Smooth muscle cell (in vitro differentiated cells): ENCODE measurements around the gene RPL11. TPM values are rescaled to one million over a fixed set of nuclear protein-coding genes. Genes with fewer than 3 reads are reported as not detected.
"Not testable (repeated sequence)": the region's sequence is repeated elsewhere in the genome, so short reads cannot be mapped to it uniquely, and the experiment has no call there.

Experiments used
- DNase-seq: peaks from one replicate; lab custom pipeline; 2025; ENCODE audit not compliant: unreplicated experiment; lab: John Stamatoyannopoulos, UW
- H2AFZ ChIP-seq: fragments of 200-600 bp; sonication (generic); 2 replicates; pipeline ENCODE4 v1.6.0; 2016; ENCODE audit warnings: antibody characterized with exemption, low read depth, mild to moderate bottlenecking
- H3F3A ChIP-seq: fragments of 200-600 bp; sonication (generic); 2 replicates; pipeline ENCODE4 v1.6.0; 2017; ENCODE audit warnings: antibody characterized with exemption, low read depth
- H3K27ac ChIP-seq: fragments of 200-600 bp; sonication (generic); 2 replicates; pipeline ENCODE4 v1.5.1; 2016; ENCODE audit warnings: low read depth, mild to moderate bottlenecking
- H3K27me3 ChIP-seq: fragments of 200-600 bp; sonication (generic); 2 replicates; pipeline ENCODE4 v1.6.1; 2016; ENCODE audit warnings: low read depth, mild to moderate bottlenecking
- H3K36me3 ChIP-seq: fragments of 200-600 bp; sonication (generic); 2 replicates; pipeline ENCODE4 v1.5.1; 2016; ENCODE audit warnings: low read depth
- H3K4me1 ChIP-seq: fragments of 200-600 bp; sonication (generic); 2 replicates; pipeline ENCODE4 v1.5.1; 2016; ENCODE audit warnings: low read depth
- H3K4me2 ChIP-seq: fragments of 200-600 bp; sonication (generic); 2 replicates; pipeline ENCODE4 v1.6.0; 2016; ENCODE audit warnings: mild to moderate bottlenecking
- H3K4me3 ChIP-seq: fragments of 200-600 bp; sonication (generic); 2 replicates; pipeline ENCODE4 v1.5.1; 2016; ENCODE audit warnings: mild to moderate bottlenecking
- H3K79me2 ChIP-seq: fragments of 200-600 bp; sonication (generic); 2 replicates; pipeline ENCODE4 v1.6.0; 2016; ENCODE audit warnings: low read depth, mild to moderate bottlenecking
- H3K9ac ChIP-seq: fragments of 200-600 bp; sonication (generic); 2 replicates; pipeline ENCODE4 v1.6.0; 2016; ENCODE audit warnings: low read depth
- H3K9me3 ChIP-seq: fragments of 200-600 bp; sonication (generic); replicated peaks from 2 replicates; pipeline ENCODE4 v1.5.1; 2016; ENCODE audit warnings: low read depth
- H4K20me1 ChIP-seq: fragments of 200-600 bp; sonication (generic); 2 replicates; pipeline ENCODE4 v1.6.0; 2016; ENCODE audit warnings: low read depth
- CTCF ChIP-seq: fragments of 200-600 bp; sonication (generic); IDR thresholded peaks from 2 replicates; pipeline ENCODE4 v1.5.1; 2017; ENCODE audit warnings: borderline replicate concordance, mild to moderate bottlenecking, antibody characterized with exemption; ENCODE audit not compliant: insufficient read depth, poor library complexity, severe bottlenecking
- WGBS: methylation state at CpG from one replicate; pipeline ENCODE4 v1.1.7; 2016; ENCODE audit warnings: low lambda C conversion rate; 5-methylcytosine and 5-hydroxymethylcytosine counted together
- polyA plus RNA-seq: library from polyadenylated mRNA; unstranded; fragments of >200 nt; fragmentation: Nextera tagmentation; extraction: Ambion mirVana; gene quantifications from 2 replicates; pipeline ENCODE4 v1.2.1, GENCODE V29; 2016
- total RNA-seq: library from RNA; depleted of rRNA; stranded (reverse); fragments of >200 nt; gene quantifications from 2 replicates; pipeline ENCODE4 v1.2.3, GENCODE V29; 2014

The RPL11 gene
- total and polyA plus RNA-seq, 2 experiments from 2014 or later = 528 to 899 TPM

DNA sequence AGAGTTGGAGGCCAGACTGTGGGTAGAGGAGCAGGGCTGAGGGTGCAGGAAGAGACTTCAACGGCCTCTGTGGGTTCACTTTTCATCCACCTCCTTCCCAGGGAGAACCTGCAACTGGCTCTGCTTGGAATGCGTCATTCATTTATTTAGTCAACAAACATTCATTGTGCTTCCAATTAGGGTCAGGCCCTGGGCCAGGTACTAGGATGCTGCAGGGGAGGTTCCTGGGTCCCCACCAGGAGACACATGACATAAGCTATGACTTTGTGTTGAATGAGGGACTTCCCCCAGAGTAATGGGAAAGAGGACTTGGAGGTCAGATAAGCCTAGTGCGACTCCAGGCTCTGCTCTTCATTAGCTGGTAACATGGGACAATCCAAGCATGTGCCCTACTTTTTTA is 46.3 kb upstream of the RPL11 start:
- no peak for DNase-seq
- Histone ChIP-seq H3K9ac (no peak overlapping the region), H3K4me3 (no peak overlapping the region), H2AFZ (no peak overlapping the region), H3K79me2 (no peaks in the 10 kb centered on the region), H3K27me3 (no peaks in the 10 kb centered on the region), H3F3A (no peaks in the 10 kb centered on the region), H4K20me1 (no peaks in the 10 kb centered on the region), H3K4me2 (no peak overlapping the region), H3K9me3 (no peaks in the 10 kb centered on the region), H3K4me1 (no peaks in the 10 kb centered on the region), H3K36me3 (no peaks in the 10 kb centered on the region), H3K27ac (no peak overlapping the region)
- TF ChIP-seq CTCF = no peak
- WGBS = 87% methylated on average over 3 of the region's 3 CpGs

- WGBS = 87% methylated on average over 4 of the region's 4 CpGs
Measured at GRCh38 chr1:23646091-23646490, 45.5 kb upstream of the RPL11 start.

GRCh38 chr1:23646541-23646940 is 45.1 kb upstream of the RPL11 start:
- Histone ChIP-seq H3K79me2 (no peaks in the 10 kb centered on the region), H3K4me1 (no peaks in the 10 kb centered on the region), H3K9ac (no peak overlapping the region), H3F3A (no peaks in the 10 kb centered on the region), H3K27me3 (no peaks in the 10 kb centered on the region), H3K4me3 (no peak overlapping the region), H4K20me1 (no peaks in the 10 kb centered on the region), H3K9me3 (no peaks in the 10 kb centered on the region), H3K4me2 (no peak overlapping the region), H3K27ac (no peak overlapping the region), H2AFZ (no peak overlapping the region), H3K36me3 (no peaks in the 10 kb centered on the region)
- no peak for DNase-seq
- 92% methylated on average over 6 of the region's 6 CpGs for WGBS
- TF ChIP-seq CTCF = no peak

More at GRCh38 chr1:23646091-23646490, 45.5 kb upstream of the RPL11 start:
- H3K27ac ChIP-seq = no peak overlapping the region
- no peaks in the 10 kb centered on the region for H3K79me2 ChIP-seq
- H3K9ac ChIP-seq = no peak overlapping the region
- H3K27me3 ChIP-seq = no peaks in the 10 kb centered on the region
- no peak overlapping the region for H3K4me2 ChIP-seq
- no peak for DNase-seq
- no peaks in the 10 kb centered on the region for H3K9me3 ChIP-seq
- no peaks in the 10 kb centered on the region for H3K36me3 ChIP-seq
- H3K4me1 ChIP-seq = no peaks in the 10 kb centered on the region
- H4K20me1 ChIP-seq = no peaks in the 10 kb centered on the region
- TF ChIP-seq CTCF = no peak
- H2AFZ ChIP-seq = no peak overlapping the region
- H3K4me3 ChIP-seq = no peak overlapping the region
- H3F3A ChIP-seq = no peaks in the 10 kb centered on the region

DNA sequence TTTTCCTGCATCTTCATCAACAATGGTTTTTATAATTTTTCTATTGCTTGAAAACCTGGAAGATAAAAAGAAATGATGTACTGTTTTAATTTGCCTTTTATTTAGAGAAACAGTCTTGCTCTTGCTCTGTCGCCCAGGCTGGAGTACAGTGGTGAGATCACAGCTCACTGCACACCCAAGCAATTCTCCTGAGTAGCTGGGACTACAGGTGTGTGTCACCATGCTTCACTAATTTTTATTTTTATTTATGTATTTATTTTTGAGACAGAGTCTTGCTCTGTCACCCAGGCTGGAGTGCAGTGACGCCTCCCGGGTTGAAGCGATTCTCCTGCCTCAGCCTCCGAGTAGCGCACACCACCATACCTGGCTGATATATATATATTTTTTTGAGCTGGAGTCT is 43.0 kb upstream of the RPL11 start:
- no peak overlapping the region for H3K4me2 ChIP-seq
- no peaks in the 10 kb centered on the region for H3F3A ChIP-seq
- 98% methylated on average over 6 of the region's 6 CpGs for WGBS
- no peak overlapping the region for H3K27ac ChIP-seq
- no peak overlapping the region for H3K4me3 ChIP-seq
- no peak overlapping the region for H2AFZ ChIP-seq
- H3K4me1 ChIP-seq = no peaks in the 10 kb centered on the region
- H3K36me3 ChIP-seq = no peaks in the 10 kb centered on the region
- no peaks in the 10 kb centered on the region for H3K27me3 ChIP-seq
- H3K9me3 ChIP-seq = no peaks in the 10 kb centered on the region
- no peak for DNase-seq
- H3K79me2 ChIP-seq = no peaks in the 10 kb centered on the region
- no peak overlapping the region for H3K9ac ChIP-seq
- no peaks in the 10 kb centered on the region for H4K20me1 ChIP-seq
- TF ChIP-seq CTCF = no peak

- not testable (repeated sequence) for H3K36me3 ChIP-seq, H2AFZ ChIP-seq, H4K20me1 ChIP-seq, DNase-seq, H3K79me2 ChIP-seq, H3F3A ChIP-seq, H3K9ac ChIP-seq, H3K9me3 ChIP-seq, H3K4me2 ChIP-seq, H3K27ac ChIP-seq, H3K27me3 ChIP-seq, H3K4me1 ChIP-seq, H3K4me3 ChIP-seq
- 94% methylated on average over 11 of the region's 11 CpGs for WGBS
Measured at GRCh38 chr1:23649157-23649556, 42.4 kb upstream of the RPL11 start.
